GM19238 (cell line): Measurements from ENCODE around the gene STK17B.

ENCODE experiments used
- DNase-seq: peaks from one replicate; pipeline ENCODE4 v3.0.0; 2011; ENCODE audit warnings: low spot score; ENCODE audit not compliant: insufficient read length

STK17B gene

DNA sequence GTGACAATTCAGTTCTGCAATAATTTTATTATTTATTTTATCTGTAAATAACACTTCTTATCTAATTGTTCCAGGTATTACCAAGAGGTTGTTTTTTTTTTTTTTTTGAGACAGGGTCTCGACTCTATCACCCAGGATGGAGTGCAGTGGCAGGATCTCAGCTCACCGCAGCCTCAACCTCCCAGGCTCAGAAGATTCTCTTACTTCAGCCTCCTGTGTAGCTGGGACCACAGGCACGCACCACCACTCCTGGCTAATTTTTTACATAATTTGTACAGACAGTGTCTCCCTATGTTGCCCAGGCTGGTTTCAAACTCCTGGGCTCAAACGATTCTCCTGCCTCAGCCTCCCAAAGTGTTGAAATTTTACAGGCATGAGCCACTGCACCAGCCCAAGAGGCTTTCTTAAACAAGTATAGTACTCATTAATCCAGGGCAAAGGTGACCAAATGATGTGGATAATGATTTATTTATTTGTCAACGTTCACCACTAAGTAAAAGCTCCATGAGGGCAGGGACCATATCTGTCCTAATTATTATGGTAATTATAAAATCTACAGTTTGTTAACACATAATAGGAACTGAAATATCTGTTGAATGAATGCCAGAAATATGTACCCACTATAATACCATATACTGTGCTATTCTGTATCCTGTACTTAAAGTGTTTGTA, 12.0 kb downstream of the STK17B start:
- DNase-seq, result no peak

DNA sequence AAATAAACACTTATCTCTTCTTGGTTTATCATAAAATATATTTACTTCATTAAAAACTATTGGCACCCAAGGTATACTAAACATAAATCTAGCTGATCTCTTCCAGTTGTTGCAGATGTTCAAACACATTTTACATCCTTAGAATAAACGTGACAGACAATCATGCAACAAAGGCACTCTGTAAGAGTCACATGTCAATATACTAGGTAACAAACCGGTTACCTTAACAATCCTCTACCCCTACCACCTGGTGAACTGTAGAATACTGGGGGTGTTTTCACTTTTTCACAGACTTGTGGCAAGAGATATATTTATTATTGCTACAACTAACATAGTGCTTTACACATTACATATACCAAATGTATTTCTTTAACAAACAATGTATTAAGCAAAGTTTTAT, 15.8 kb downstream of the STK17B start:
- no peak for DNase-seq

DNA sequence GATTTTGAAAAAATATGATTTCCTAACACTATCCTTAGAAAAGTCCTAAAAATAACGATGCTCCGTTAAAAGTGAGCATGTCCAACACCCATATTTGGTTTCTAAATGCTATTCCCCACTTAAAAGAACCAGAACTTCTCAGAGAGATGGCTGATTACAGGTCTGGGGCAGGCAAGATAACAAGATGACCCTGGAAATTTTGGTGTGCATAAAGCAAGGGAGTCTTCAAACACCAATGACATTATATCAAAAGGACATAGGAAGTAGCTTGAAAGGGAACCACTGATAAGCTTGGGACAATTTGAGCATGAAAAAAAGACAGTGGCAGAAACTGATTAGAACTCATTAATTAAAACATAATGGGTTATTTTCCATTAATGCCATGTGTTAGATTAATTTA, 17.9 kb downstream of the STK17B start:
- no peak for DNase-seq

DNA sequence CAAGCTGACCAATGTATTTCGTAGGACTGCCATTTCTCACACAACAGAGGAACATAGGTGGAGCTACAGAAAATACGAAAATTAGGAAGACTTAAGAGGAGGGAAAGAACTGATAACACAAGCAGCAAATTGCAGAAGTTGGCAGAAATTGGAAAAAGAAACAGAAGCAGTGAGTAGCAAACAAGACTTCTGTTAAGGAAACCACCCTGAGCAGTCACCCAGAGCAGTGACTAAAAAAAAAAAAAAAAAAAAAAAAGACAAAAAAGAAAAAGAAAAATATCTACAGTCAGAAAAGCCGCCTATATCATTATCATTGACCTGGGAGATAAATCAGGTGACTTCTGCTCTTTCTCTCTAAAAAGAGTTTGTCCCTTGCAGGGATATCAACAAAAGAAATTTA, 21.4 kb downstream of the STK17B start:
- no peak for DNase-seq

DNA sequence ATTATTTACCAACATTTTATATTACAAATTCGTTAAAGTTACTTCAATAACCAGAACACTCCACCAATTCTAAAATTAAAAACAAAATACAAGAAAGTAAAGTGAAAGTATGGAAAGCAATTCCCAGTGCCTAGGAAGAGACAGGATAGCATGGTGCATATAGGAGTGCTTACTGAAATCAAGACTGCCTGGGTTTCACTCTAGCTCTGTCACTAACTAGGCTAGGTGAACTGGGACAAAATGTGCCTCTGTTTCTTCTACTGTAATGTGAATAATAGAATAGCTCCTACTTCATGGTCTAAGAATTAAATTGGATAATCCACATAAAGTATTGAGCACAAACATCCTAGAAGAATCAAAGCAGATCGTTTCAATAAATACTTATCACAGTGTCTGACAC, 22.6 kb downstream of the STK17B start:
- DNase-seq, result no peak

DNA sequence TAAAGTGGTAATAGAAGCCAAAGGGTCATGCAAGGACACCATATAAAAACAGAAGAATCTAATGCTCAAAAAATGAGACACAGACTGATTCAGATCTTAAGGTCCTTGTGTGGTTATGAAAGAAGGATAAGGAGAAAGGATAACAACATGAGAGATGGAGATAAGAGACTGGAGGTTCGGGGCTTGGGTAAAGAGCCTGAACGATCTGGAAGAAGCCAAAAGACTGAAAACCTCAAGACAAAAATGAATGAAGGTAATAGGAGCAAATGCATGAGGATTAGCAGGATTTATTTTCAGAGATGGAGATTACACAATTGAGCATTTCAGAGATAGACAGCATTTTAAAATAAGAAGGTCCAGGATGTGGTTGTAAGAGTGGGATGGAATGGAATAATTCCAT, 26.1 kb downstream of the STK17B start:
- no peak for DNase-seq

DNA sequence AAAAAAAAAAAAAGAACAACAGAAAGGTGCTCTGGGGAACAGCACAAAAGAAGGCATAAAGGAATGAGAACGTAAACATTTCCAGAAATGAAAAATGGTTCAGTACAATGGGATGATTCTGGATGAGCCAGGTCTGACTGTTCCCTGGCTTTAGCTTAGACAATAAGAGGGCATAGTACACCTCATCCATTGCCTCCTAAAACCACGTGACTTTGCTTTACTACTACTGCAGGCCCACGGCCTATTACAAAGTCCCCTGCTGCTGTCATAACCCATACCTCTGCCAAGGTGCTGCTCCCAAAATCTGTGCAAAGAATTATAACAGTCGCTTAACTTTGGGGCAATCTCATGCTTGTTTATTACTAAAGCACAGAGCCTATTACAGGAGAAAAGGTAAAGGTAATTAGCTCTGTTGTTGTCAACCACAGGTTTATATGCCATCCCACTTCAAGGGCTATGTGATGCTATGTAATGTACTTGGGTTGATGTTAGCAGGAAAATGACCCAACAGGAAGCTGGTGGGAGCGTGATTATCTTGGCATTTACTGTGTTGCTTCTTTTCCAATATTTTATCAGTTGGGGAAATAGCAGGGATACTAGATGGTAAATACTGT, 26.8 kb downstream of the STK17B start:
- DNase-seq, result no peak

GRCh38 chr2:196143730-196144131, 27.6 kb downstream of the STK17B start:
- no peak for DNase-seq

DNA sequence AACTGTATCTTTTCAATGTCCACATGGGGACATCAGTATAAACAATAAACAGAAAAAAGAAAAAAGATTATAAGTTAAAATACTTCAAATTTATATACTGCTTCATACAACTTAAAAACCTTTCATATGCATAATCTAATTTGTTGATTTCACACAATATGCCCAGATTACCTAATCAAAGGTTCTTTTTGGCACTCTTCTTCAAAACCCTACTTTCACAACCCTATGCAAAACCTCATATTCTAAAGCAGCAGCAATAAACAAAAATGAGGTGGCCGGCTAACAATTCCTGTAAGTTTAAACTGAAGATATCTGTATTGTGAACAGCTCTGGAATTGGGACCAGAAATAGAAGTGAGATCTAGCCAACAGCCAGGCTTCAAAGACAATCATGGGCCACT, 28.6 kb downstream of the STK17B start:
- no peak for DNase-seq

GRCh38 chr2:196140213-196140612, 31.2 kb downstream of the STK17B start:
- DNase-seq, result no peak

GRCh38 chr2:196137271-196137670, 34.1 kb downstream of the STK17B start:
- no peak for DNase-seq

DNA sequence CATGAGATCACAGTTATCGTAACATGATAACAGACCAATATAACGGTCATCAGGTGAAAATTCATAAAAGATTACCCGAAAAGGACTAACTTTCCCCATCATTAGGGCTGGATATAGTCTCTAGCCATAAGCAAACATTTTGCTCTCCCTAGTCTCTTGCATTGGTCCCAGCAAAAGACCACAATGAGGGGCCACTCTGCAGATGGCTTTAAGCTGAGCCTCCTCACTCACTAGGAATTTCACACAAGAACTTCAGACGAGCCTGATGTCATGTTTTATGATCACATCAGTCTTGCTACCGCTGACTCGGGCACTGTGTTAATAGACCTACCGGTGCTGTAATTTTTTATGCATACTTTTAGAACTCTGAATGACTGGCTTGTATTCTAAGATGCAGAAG, 35.2 kb downstream of the STK17B start:
- no peak for DNase-seq

DNA sequence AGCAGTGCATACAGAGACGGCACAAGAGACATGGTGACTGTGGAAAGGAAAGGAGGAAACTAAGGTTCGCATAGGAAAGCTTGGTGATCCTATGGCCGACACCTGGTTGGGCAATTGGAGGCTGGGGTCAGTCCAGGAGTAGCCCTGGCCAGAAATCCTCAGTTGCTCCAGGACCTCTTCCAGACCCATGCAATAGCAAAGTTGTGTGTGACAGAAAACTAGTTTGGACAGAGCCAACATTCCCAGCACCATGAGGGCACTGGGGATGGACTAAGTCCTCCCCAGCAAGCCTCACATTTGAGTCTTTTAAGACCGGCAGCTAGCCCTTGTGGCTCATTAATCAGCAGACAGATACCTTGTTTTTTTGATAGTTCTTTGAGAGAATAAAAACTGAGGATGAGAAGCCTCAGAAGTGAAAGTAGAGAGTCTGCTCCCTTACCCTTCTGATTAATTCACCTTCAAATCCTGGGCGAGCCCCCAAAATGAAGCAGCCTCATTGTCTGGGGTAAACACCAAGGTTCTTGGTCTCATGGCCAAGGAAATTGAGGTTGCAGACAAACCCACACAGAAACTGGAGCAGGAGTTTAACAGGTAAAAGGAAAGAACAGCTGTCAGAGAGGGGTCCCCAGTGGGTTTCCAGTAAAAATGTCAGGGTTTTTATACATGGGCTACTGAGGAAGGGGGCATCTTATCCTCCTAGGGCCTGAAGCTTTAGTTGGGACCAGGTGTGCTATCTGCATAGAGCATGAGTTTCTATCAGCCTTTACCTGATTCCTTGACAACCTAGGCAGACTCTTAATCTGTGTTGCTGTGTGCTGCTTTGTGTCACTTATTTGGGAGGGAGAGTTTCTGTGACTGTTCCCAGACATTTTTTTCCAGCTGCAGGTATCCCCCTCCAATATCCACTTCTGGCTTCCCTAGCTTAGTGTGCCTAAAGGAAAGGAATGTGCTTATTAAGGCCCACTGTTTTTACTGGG, 39.1 kb downstream of the STK17B start:
- no peak for DNase-seq

DNA sequence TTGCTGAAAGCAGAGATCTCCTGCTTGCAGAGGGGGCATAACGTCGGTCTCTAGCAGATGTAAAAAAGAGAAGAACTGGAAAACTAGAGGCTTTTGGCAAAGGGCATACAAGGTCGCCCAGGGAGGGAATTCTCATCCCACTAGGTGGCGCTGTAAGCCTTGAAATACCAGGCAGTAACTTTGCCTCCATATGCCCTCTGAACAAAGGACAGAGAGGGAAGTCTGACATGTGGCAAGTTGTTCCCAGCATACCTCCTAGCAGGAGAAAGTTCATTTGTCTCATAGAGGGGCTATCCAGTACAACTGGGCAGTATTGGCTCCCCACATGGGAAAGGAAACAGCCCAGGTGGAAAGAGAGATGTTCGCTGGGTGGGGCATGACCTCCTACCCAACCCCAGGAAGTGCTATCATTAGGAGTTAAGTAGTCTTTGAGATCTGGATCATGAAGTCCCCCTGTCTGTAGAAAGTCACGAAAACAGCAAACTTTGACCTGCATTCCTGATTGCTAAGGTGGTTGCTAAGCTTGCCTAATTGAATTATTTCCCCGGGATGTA, 39.9 kb downstream of the STK17B start:
- peak; percentile 10 for DNase-seq

DNA sequence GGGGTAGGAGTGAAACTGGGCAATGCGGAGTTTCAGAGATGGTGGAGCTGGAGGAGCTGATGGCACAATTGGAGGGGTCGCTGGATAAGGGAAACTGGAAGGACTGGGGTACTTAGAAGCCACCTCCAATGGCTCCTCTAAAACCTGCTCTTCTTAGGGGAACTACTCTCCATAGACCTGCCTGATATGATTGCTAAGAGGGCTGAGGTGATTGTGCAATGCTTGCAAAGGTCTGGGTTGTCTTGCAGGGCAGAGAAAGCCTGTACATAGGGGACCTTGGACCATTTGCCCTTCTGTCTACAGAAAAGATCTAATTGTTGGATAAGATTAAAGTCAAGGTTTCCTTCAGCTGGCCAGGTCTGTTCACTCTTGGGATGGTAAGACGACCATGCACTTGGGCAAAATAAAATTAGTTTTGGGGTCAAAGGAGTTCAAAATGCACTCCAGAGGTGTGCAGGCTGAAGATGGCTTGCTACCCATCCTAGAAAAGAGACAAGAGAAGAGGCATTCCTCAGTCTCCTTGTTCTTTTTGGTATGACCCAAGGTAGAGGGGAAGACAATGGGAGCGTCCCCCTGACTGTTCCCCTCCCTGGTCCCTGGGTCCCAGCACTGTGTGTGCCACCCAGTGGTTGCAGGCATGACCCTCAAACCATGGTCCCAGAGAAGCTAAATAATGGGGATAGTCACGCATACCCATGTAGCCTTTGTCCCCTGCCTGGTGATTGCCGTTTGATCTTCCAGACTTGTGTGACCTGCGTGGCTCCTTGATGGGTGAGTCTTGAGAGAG, 41.1 kb downstream of the STK17B start:
- DNase-seq, result no peak

- DNase-seq, result no peak
These were observed 42.6 kb downstream of the STK17B start for GRCh38 chr2:196128749-196129148.

GRCh38 chr2:196125596-196125995, 45.8 kb downstream of the STK17B start:
- DNase-seq, result no peak

GRCh38 chr2:196123679-196124373, 47.6 kb downstream of the STK17B start:
- no peak for DNase-seq

GRCh38 chr2:196119926-196120325, 51.5 kb downstream of the STK17B start:
- DNase-seq, result no peak

GRCh38 chr2:196117214-196117705, 54.1 kb downstream of the STK17B start:
- no peak for DNase-seq
